Jurkat, Clone E6-1 (cell line): ENCODE measurements around the gene SLC22A1.
"Not testable (repeated sequence)": the region's sequence is repeated elsewhere in the genome, so short reads cannot be mapped to it uniquely, and the experiment has no call there.

Experiments used
- DNase-seq: peaks from one replicate; pipeline ENCODE4 v3.0.0-alpha.2; 2011; ENCODE audit warnings: low read depth, low spot score
- H3K4me3 ChIP-seq: 2 replicates; pipeline ENCODE4 v1.5.1; 2011; ENCODE audit warnings: mild to moderate bottlenecking, low read length, control low read depth, moderate library complexity

Gene SLC22A1

GRCh38 chr6:160092176-160092575 lies 29.4 kb upstream of the SLC22A1 start:
- not testable (repeated sequence) for DNase-seq, H3K4me3 ChIP-seq

- H3K4me3 ChIP-seq: no peak overlapping the region
- DNase-seq: no peak
Measured at GRCh38 chr6:160092602-160093001, 29.0 kb upstream of the SLC22A1 start.

- DNase-seq: no peak
Measured at GRCh38 chr6:160093061-160093460, 28.6 kb upstream of the SLC22A1 start.

GRCh38 chr6:160093946-160094345 lies 27.7 kb upstream of the SLC22A1 start:
- H3K4me3 ChIP-seq: no peak overlapping the region
- DNase-seq: no peak

More at GRCh38 chr6:160093061-160093460, 28.6 kb upstream of the SLC22A1 start:
- H3K4me3 ChIP-seq: no peak overlapping the region

- no peak overlapping the region for H3K4me3 ChIP-seq
Measured at GRCh38 chr6:160095146-160095845, 26.3 kb upstream of the SLC22A1 start.

GRCh38 chr6:160101277-160102205 lies 20.1 kb upstream of the SLC22A1 start:
- DNase-seq: peak; percentile 96
- H3K4me3 ChIP-seq: peak overlapping the region; percentile 5

More at GRCh38 chr6:160095146-160095845, 26.3 kb upstream of the SLC22A1 start:
- no peak for DNase-seq

- H3K4me3 ChIP-seq: no peak overlapping the region
- no peak for DNase-seq
Measured at GRCh38 chr6:160102399-160102798, 19.2 kb upstream of the SLC22A1 start.

GRCh38 chr6:160102956-160103824 lies 18.4 kb upstream of the SLC22A1 start:
- DNase-seq: peak; percentile 42
- no peak overlapping the region for H3K4me3 ChIP-seq

- no peak for DNase-seq
- no peak overlapping the region for H3K4me3 ChIP-seq
Measured at GRCh38 chr6:160103825-160104100, 17.9 kb upstream of the SLC22A1 start.

- no peak for DNase-seq
Measured at GRCh38 chr6:160104821-160105517, 16.6 kb upstream of the SLC22A1 start.

GRCh38 chr6:160106010-160106409 lies 15.6 kb upstream of the SLC22A1 start:
- DNase-seq: no peak
- H3K4me3 ChIP-seq: no peak overlapping the region

More at GRCh38 chr6:160104821-160105517, 16.6 kb upstream of the SLC22A1 start:
- H3K4me3 ChIP-seq: no peak overlapping the region

- H3K4me3 ChIP-seq: no peak overlapping the region
- no peak for DNase-seq
Measured at GRCh38 chr6:160106701-160107100, 14.9 kb upstream of the SLC22A1 start.

GRCh38 chr6:160108077-160108476 lies 13.5 kb upstream of the SLC22A1 start:
- no peak overlapping the region for H3K4me3 ChIP-seq
- no peak for DNase-seq

- DNase-seq: no peak
- no peak overlapping the region for H3K4me3 ChIP-seq
Measured at GRCh38 chr6:160110586-160111123, 11.0 kb upstream of the SLC22A1 start.

GRCh38 chr6:160111806-160112205 lies 9.8 kb upstream of the SLC22A1 start:
- no peak for DNase-seq
- no peak overlapping the region for H3K4me3 ChIP-seq

GRCh38 chr6:160112628-160113299 lies 8.9 kb upstream of the SLC22A1 start:
- DNase-seq: no peak
- no peak overlapping the region for H3K4me3 ChIP-seq

- DNase-seq: not testable (repeated sequence)
Measured at GRCh38 chr6:160114536-160114935, 7.1 kb upstream of the SLC22A1 start.

GRCh38 chr6:160115421-160115820 lies 6.2 kb upstream of the SLC22A1 start:
- DNase-seq: no peak
- no peak overlapping the region for H3K4me3 ChIP-seq

More at GRCh38 chr6:160114536-160114935, 7.1 kb upstream of the SLC22A1 start:
- H3K4me3 ChIP-seq: not testable (repeated sequence)
